GM12878 (cell line): Measurements from ENCODE around the gene FSIP1. TPM values are rescaled to one million over a fixed set of nuclear protein-coding genes. Genes with fewer than 3 reads are reported as not detected.
A peak's percentile ranks its signal among the peaks of the same experiment; 100 is the strongest.

Experiments
- ATF2 ChIP-seq: IDR thresholded peaks from 2 replicates; pipeline ENCODE4 v1.6.1; 2012; ENCODE audit warnings: low read length, inconsistent platforms
- ATF7 ChIP-seq: fragments of 450-650 bp; IDR thresholded peaks from 2 replicates; pipeline ENCODE4 v1.6.1; 2016; ENCODE audit warnings: low read depth, mild to moderate bottlenecking
- CBX3 ChIP-seq: fragments of 200-600 bp; sonication (generic); IDR thresholded peaks from 2 replicates; pipeline ENCODE4 v1.6.1; 2016; ENCODE audit warnings: low read depth, borderline replicate concordance
- CHD4 ChIP-seq: fragments of 200-600 bp; sonication (generic); IDR thresholded peaks from 2 replicates; pipeline ENCODE4 v1.6.1; 2016; ENCODE audit warnings: mild to moderate bottlenecking
- E2F8 ChIP-seq: fragments of 450-650 bp; IDR thresholded peaks from 2 replicates; pipeline ENCODE4 v1.6.1; 2018; ENCODE audit warnings: mild to moderate bottlenecking, low read depth, moderate library complexity; ENCODE audit not compliant: partially characterized antibody
- ELK1 ChIP-seq: IDR thresholded peaks from 2 replicates; pipeline ENCODE4 v1.6.1; 2012; ENCODE audit warnings: low read depth, low read length, improper control_type of control experiment
- IKZF1 ChIP-seq: fragments of 450-650 bp; conservative IDR thresholded peaks from 2 replicates; pipeline ENCODE4 v1.6.1; 2017; ENCODE audit warnings: antibody characterized with exemption, mild to moderate bottlenecking
- IKZF2 ChIP-seq, 2 experiments: fragments of 450-650 bp; IDR thresholded peaks; 2 replicates each; pipeline ENCODE4 v1.6.1; 2017; ENCODE audit warnings: mild to moderate bottlenecking in 2 of 2, moderate library complexity in 2 of 2
- IRF3 ChIP-seq: fragments of 450-650 bp; IDR thresholded peaks from 2 replicates; pipeline ENCODE4 v1.6.1; 2014; ENCODE audit warnings: mild to moderate bottlenecking
- KAT2A ChIP-seq: conservative IDR thresholded peaks from 2 replicates; pipeline ENCODE4 v1.6.1; 2011; ENCODE audit warnings: low read depth, low read length; ENCODE audit not compliant: control insufficient read depth
- NFIC ChIP-seq: IDR thresholded peaks from 2 replicates; pipeline ENCODE4 v1.6.1; 2012; ENCODE audit warnings: low read depth, mild to moderate bottlenecking, inconsistent platforms, low read length, moderate library complexity
- PKNOX1 ChIP-seq: fragments of 450-650 bp; IDR thresholded peaks from 2 replicates; pipeline ENCODE4 v1.6.1; 2016; ENCODE audit warnings: mild to moderate bottlenecking
- RCOR1 ChIP-seq: conservative IDR thresholded peaks from 2 replicates; pipeline ENCODE4 v1.6.1; 2012; ENCODE audit warnings: low read depth, low read length, improper control_type of control experiment
- SKIL ChIP-seq: fragments of 450-650 bp; IDR thresholded peaks from 2 replicates; pipeline ENCODE4 v1.6.1; 2017; ENCODE audit warnings: mild to moderate bottlenecking, low read depth, inconsistent platforms; ENCODE audit not compliant: poor library complexity, severe bottlenecking
- YBX1 ChIP-seq: fragments of 450-650 bp; IDR thresholded peaks from 2 replicates; pipeline ENCODE4 v1.6.1; 2016; ENCODE audit warnings: antibody characterized with exemption
- ZNF592 ChIP-seq: fragments of 450-650 bp; IDR thresholded peaks from 2 replicates; pipeline ENCODE4 v1.6.1; 2017; ENCODE audit warnings: mild to moderate bottlenecking, moderate library complexity
- ZNF622 ChIP-seq: fragments of 450-650 bp; IDR thresholded peaks from 2 replicates; pipeline ENCODE4 v1.6.1; 2017; ENCODE audit warnings: mild to moderate bottlenecking, inconsistent platforms
- polyA plus RNA-seq, 11 experiments: library from polyadenylated mRNA; depleted of rRNA in 4 of 11; unstranded in 6 of 11; stranded (reverse) in 5 of 11; fragments of >200 nt; fragmentation: Nextera tagmentation in 4 of 11; fragmentation: Illumina TruSeq in 1 of 11; extraction: Ambion mirVana in 4 of 11; extraction: Trizol in 1 of 11; gene quantifications; 1 replicate in 1 of 11; 2 replicates in 10 of 11; pipeline versions ENCODE4 v1.2.1 to v1.2.3, GENCODE V29; 2011 to 2016; ENCODE audit warnings: inconsistent platforms in 2 of 11, missing spikeins in 2 of 11, low read depth in 1 of 11
- total RNA-seq, 4 experiments: library from RNA; depleted of rRNA in 3 of 4; stranded (reverse); fragments of >200 nt in 3 of 4; fragmentation: Illumina TruSeq in 1 of 4; extraction: Trizol in 1 of 4; gene quantifications; 2 replicates each; pipeline versions ENCODE4 v1.2.1 to v1.2.3, GENCODE V29; 2013 to 2021

Gene FSIP1
- total and polyA plus RNA-seq, 10 of the 15 experiments (the other 5 are each of a cell fraction or from before 2014, with no cell fraction given) = 0.15 to 0.67 (median 0.35) TPM

GRCh38 chr15:39624806-39625205, 157.8 kb downstream of the FSIP1 start (continued):
- no peak for TF ChIP-seq E2F8
- no peak for TF ChIP-seq ZNF622
- TF ChIP-seq IRF3 = no peak
- TF ChIP-seq YBX1 = no peak
- TF ChIP-seq NFIC = no peak
- TF ChIP-seq KAT2A = no peak
- no peak for TF ChIP-seq ELK1
- TF ChIP-seq CBX3 = no peak
- TF ChIP-seq ZNF592 = no peak
- peak; percentile 55 for TF ChIP-seq ATF7
- TF ChIP-seq ATF2 = no peak
- no peak for TF ChIP-seq SKIL
- no peak for TF ChIP-seq CHD4
- no peak for TF ChIP-seq RCOR1
- TF ChIP-seq PKNOX1 = no peak
- peak; percentile 15 to 22; a peak in 1 of 4 replicates for TF ChIP-seq IKZF2 (IDR thresholded peaks at IDR 0.05)
- TF ChIP-seq IKZF1 = peak; percentile 29; the same call in 1 of the 2 replicates
